Activated T-helper 1 cell treated with anti-CD3 and anti-CD28 coated beads, Interleukin-12 subunit alpha, Interleukin-12 subunit beta, Interleukin-2, Interleukin-4 antibody, amounts not matched to agents 30 ng/mL and 10 ng/mL and 1 ng/mL, durations not matched to agents 14 hours and 24 hours and 36 hours (primary cell): ENCODE results near the gene RNLS. TPM values are rescaled to one million over a fixed set of nuclear protein-coding genes. Genes with fewer than 3 reads are reported as not detected.

Experiments
- DNase-seq: peaks from one replicate; pipeline ENCODE4 v3.0.0; 2021; ENCODE audit warnings: low spot score
- H3K27ac Mint-ChIP-seq: one replicate; pipeline ENCODE4 v1.8.0; 2021; ENCODE audit warnings: mild to moderate bottlenecking, mixed read lengths
- H3K27me3 Mint-ChIP-seq: one replicate; pipeline ENCODE4 v1.8.0; 2022; ENCODE audit warnings: mild to moderate bottlenecking, moderate library complexity, mixed read lengths; ENCODE audit not compliant: insufficient read depth
- H3K36me3 Mint-ChIP-seq: one replicate; pipeline ENCODE4 v1.8.0; 2021; ENCODE audit warnings: low read depth, mixed read lengths
- H3K4me1 Mint-ChIP-seq: one replicate; pipeline ENCODE4 v1.8.0; 2021; ENCODE audit warnings: low read depth, mixed read lengths
- H3K4me3 Mint-ChIP-seq: one replicate; pipeline ENCODE4 v1.8.0; 2021; ENCODE audit warnings: mild to moderate bottlenecking, moderate library complexity, mixed read lengths
- H3K9me3 Mint-ChIP-seq: one replicate; pipeline ENCODE4 v1.8.0; 2021; ENCODE audit warnings: mixed read lengths
- intact Hi-C: fragments of 100-400 bp; cut with micrococcal nuclease; formaldehyde crosslinking; loops from one replicate; pipeline ENCODE4 v1.15.1; 2024
- total RNA-seq: library from RNA; stranded (reverse); gene quantifications from 2 replicates; pipeline ENCODE4 v1.2.3, GENCODE V29; 2022

RNLS gene
- total RNA-seq, 1 donor from 2014 or later = 2.0 TPM

DNA sequence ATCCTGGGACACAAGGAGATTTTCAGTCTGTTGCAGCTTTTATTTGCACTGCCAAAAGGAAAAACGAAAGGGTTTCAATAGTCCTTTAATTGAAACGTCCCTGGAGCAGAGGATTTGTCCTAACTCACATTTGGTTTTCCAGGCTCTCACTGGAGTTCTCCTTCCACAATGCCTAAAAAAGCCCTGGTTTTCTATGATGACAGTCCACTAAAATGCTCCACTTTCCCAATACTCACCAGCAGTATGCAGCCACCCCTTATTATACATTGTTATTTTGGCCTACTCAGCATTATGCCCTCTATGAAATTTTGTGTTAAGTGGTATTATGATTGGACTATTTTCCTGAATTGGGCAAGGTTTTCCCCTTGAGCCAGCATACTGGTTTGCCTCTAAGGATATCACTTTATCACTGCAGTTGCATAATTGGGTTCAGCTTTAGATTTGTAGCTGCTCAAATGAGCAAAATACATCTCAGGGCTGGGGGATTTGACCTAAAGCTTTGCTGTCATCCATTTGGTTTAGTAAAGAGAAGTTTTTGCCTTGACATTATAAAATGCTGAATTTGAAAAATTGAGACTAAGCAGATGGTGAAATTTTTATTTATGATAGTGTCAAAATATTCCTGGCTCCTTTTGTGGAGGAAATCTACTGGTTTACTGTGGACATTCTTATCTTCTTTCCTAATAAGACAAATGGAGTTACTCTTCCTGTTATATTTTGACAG lies 239.2 kb downstream of the RNLS start:
- Mint-ChIP-seq H3K36me3 (peaks cover 2% of the 10 kb centered on the region), H3K27me3 (peaks cover 5% of the 10 kb centered on the region), H3K4me3 (no peak overlapping the region), H3K4me1 (no peaks in the 10 kb centered on the region), H3K9me3 (no peaks in the 10 kb centered on the region), H3K27ac (no peak overlapping the region)
- DNase-seq = no peak
- intact Hi-C loops = no loop called here

DNA sequence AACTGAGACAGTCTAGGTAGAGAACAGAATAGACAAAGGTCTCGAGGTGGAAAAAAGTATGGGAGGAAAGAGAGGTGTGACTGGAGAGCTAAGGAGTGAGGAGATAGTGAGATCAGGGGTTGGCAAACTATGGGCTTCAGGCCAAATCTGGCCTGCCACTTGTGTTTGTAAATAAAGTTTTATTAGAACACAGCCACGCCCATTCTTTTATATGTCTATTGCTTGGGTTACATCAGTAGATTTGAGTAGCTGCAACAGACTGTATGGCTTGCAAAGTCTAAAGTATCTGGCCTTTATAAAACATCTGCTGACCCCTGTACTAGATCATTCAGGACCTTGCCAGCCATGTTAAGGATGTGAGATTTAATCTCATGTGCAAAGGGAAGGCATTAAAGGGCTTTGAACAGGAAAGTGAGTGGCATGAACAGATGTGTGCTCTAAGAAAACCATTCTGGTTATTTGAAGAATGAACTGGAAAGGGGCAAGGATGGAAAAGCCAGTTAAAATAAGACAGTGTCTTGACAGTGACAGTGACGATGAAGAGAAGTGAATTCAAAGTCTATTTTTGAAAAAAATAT lies 240.3 kb downstream of the RNLS start:
- Mint-ChIP-seq H3K27ac (no peak overlapping the region), H3K4me1 (peaks cover 2% of the 10 kb centered on the region), H3K4me3 (no peak overlapping the region), H3K27me3 (peaks cover 5% of the 10 kb centered on the region), H3K9me3 (peaks cover 1% of the 10 kb centered on the region), H3K36me3 (peaks cover 2% of the 10 kb centered on the region)
- intact Hi-C loops = no loop called here
- no peak for DNase-seq

DNA sequence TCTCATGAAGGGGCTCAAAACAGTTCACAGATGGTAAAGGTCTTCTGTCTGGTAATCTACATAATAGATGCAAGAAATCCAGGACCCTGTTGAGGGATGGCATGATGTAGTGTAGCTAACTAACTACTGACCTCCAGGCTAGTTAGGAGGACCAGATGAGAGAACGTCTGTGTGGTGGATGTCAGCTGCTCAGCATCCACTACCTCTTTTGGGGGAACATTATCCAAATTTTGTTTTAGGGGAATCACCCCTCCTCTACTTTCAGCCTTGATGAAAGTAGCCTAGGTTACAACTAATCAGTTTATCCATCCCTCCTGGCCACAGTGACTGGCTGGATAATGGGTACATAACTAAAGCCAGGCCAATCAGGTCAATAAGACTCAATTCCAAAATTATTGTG lies 246.0 kb downstream of the RNLS start:
- peaks cover 5% of the 10 kb centered on the region for H3K36me3 Mint-ChIP-seq
- no peak overlapping the region for H3K27ac Mint-ChIP-seq
- peaks cover 4% of the 10 kb centered on the region for H3K9me3 Mint-ChIP-seq
- intact Hi-C loops = no loop called here
- H3K4me1 Mint-ChIP-seq = peaks cover 15% of the 10 kb centered on the region
- no peak for DNase-seq
- no peaks in the 10 kb centered on the region for H3K27me3 Mint-ChIP-seq
- no peak overlapping the region for H3K4me3 Mint-ChIP-seq

DNA sequence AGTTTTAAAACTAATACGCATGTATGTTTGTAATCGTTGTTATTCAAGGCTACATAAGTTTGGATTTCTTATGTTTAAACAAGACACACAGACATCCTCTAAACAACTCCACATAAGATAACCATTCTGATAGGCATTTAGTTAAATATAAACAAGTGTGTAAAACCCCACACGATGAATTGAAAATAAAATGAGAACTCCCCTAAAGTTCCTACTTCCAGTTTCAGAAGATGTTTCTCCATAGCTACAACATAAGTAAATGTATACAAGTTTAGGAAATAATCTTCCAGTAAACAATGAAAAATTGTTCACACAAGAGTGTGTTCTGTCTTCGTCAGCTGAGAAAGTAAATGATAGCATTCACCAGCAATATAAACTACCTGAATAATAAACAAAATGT lies 246.8 kb downstream of the RNLS start:
- intact Hi-C loops = no loop called here
- peaks cover 19% of the 10 kb centered on the region for H3K4me1 Mint-ChIP-seq
- H3K9me3 Mint-ChIP-seq = peaks cover 7% of the 10 kb centered on the region
- H3K36me3 Mint-ChIP-seq = peaks cover 5% of the 10 kb centered on the region
- no peak overlapping the region for H3K4me3 Mint-ChIP-seq
- peaks cover 3% of the 10 kb centered on the region for H3K27me3 Mint-ChIP-seq
- no peak for DNase-seq
- no peak overlapping the region for H3K27ac Mint-ChIP-seq

DNA sequence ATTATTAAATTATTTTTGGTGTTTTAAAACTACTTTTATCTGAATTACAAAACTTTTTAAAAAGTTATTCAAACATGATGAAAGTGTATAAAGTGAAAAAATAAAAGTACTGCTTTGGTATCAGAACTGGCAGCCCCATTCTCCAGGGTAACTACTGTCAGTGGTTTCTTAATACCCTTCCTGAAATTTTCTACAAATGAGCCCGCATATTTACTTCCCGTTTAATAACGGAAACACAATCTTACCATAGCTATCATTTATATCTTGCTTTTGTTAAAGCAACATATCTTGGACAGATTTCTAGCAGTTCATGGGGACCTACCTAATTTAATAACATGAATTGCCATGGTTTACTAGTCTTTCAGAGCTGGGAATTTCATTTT lies 249.9 kb downstream of the RNLS start:
- Mint-ChIP-seq H3K4me3 (no peak overlapping the region), H3K9me3 (peaks cover 7% of the 10 kb centered on the region), H3K27ac (no peak overlapping the region), H3K4me1 (peaks cover 19% of the 10 kb centered on the region), H3K36me3 (peaks cover 5% of the 10 kb centered on the region), H3K27me3 (peaks cover 6% of the 10 kb centered on the region)
- no peak for DNase-seq
- intact Hi-C loops = no loop called here

DNA sequence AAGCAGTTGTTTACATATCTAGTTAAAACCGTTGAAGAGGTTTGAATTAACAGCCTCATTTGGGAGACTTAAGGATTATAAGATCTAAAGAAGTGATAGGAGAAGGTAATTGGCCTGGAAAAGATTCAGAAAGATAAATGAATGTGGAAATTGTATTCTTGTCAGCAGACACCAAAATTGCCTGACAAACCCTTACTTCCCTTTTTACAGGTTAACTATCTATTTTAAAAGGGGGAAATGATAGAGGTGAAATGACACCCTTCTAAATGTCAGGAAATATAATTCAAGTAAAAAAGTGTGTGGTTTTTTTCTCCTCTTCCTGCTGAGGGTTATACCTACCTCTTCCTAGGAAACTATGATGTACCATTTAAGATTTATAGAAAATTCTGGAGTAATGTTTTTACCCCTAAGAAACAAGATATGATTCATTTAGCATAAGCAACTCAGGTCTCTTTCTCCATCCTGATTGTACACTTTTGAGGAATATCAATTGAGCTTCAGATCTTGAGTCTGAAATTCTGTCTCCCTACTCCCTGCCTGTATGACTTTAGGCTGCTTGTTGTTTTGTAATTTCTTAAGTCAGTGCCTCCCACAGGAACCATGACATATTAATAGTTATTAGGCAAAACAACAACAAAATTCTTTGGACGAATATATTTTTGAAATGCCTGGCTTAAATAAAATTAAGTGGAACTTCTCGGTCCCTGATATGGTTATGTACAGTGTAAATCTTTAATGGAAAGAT lies 250.4 kb downstream of the RNLS start:
- H3K27ac Mint-ChIP-seq = no peak overlapping the region
- no peak overlapping the region for H3K4me3 Mint-ChIP-seq
- DNase-seq = no peak
- H3K27me3 Mint-ChIP-seq = peaks cover 6% of the 10 kb centered on the region
- intact Hi-C loops = no loop called here
- peaks cover 4% of the 10 kb centered on the region for H3K9me3 Mint-ChIP-seq
- peaks cover 15% of the 10 kb centered on the region for H3K4me1 Mint-ChIP-seq
- peaks cover 5% of the 10 kb centered on the region for H3K36me3 Mint-ChIP-seq

DNA sequence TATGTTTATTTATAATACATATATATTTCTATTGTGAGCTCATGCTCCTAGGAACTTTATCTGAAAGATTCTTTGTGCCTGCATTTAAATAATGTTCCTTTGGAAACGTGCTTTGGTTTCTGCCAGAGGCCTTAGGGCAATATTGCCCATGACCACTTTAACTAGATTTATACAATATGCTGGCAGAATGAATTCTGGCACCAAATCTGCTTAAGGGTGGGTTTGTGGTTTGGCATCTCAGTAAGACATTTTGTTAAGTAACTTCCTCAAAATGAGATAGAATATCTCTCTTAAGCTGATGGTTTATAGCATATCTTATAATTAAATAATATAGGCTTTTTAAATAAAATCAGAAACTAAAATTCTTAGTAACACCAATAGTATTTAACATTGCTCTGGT lies 252.9 kb downstream of the RNLS start:
- H3K9me3 Mint-ChIP-seq = peaks cover 10% of the 10 kb centered on the region
- no peak overlapping the region for H3K27ac Mint-ChIP-seq
- intact Hi-C loops = no loop called here
- no peaks in the 10 kb centered on the region for H3K36me3 Mint-ChIP-seq
- no peak for DNase-seq
- peaks cover 13% of the 10 kb centered on the region for H3K4me1 Mint-ChIP-seq
- H3K27me3 Mint-ChIP-seq = peaks cover 7% of the 10 kb centered on the region
- no peak overlapping the region for H3K4me3 Mint-ChIP-seq

DNA sequence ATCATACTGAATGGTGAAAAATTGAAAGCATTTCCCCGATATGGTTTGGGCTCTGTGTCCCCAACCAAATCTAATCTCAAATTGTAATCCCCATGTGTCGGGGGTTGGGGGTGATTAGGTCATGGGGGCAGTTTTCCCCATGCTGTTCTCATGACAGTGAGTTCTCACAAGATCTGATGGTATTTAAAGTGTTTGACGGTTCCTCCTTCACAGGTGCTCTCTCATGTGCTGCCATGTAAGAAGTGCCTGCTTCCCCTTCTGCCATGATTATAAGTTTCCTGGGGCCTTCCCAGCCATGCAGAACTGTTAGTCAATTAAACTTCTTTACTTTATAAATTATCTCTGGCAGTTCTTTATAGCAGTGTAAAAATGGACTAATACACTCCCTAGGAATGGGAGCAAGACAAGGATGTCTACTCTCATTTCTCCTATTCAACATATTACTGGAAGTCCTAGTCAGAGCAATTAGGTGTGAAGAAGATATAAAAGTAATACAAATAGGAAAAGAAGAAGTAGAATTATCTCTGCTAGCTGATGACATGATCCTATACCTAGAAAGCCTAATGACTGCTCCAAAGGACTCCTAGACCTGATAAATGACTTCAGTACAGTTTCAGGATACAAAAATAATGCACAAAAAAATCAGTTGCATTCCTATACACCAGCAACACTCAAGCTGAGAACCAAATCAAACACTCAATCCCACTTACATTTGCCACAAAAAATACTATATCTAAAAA lies 260.6 kb downstream of the RNLS start:
- DNase-seq = no peak
- Mint-ChIP-seq H3K36me3 (peaks cover 20% of the 10 kb centered on the region), H3K4me3 (no peak overlapping the region), H3K4me1 (no peaks in the 10 kb centered on the region), H3K27ac (no peak overlapping the region), H3K27me3 (peaks cover 3% of the 10 kb centered on the region), H3K9me3 (peaks cover 54% of the 10 kb centered on the region)
- intact Hi-C loops = no loop called here

DNA sequence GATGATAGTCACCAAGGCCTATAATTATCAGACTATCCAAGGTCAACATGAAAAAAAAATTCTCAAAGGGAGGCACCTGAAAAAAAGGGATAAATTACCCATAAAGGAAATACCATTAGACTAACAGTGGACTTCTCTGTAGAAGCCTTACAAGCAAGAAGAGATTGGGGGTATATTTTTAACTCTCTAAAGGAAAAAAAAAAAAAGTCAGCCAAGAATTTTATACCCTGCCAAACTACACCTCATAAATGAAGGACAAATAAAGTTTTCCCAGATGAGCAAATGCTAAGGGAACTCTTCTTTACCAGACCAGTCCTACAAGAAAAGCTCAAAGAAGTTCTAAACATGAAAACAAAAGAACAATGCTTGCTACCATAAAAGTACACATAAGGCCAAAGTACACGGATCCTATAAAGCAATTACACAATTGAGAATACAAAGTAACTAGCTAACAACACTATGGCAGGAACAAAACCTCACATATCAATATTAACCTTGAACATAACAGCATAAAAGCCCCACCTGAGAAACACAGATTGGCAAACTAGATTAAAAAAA lies 263.1 kb downstream of the RNLS start:
- H3K27ac Mint-ChIP-seq = no peak overlapping the region

DNA sequence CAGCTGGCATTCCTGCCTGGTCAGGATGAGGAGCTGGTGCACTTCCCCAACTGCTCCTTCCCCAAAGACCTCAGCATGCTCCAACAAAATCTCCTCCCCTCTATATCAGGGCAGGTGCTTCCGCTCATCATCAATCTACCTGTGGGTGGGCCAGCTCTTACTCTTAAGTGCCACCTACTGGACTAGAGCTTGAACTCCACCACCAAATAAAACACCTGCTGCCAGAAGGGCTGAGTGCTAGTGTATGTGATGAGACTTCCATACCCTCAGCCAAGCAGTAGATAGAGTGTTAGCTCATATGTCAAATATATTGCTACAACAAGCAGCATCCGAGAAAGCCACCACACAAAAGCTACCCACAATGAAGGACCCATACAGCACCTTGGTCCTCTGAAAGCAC lies 264.3 kb downstream of the RNLS start:
- Mint-ChIP-seq H3K36me3 (peaks cover 21% of the 10 kb centered on the region), H3K27me3 (peaks cover 4% of the 10 kb centered on the region), H3K4me1 (peaks cover 3% of the 10 kb centered on the region), H3K9me3 (peaks cover 48% of the 10 kb centered on the region), H3K27ac (no peak overlapping the region), H3K4me3 (no peak overlapping the region)
- intact Hi-C loops = loop anchor here (5.0 kb wide), 1 partner anchor 457 kb away; the partner anchor contains the start of genes KLLN and PTEN
- no peak for DNase-seq

More for the DNA sequence above, 263.1 kb downstream of the RNLS start:
- H3K27me3 Mint-ChIP-seq = peaks cover 3% of the 10 kb centered on the region
- H3K4me1 Mint-ChIP-seq = no peaks in the 10 kb centered on the region
- H3K9me3 Mint-ChIP-seq = peaks cover 52% of the 10 kb centered on the region
- H3K36me3 Mint-ChIP-seq = peaks cover 23% of the 10 kb centered on the region
- DNase-seq = no peak
- no peak overlapping the region for H3K4me3 Mint-ChIP-seq
- intact Hi-C loops = loop anchor here (5.0 kb wide), 1 partner anchor 458 kb away; the partner anchor contains the start of genes KLLN and PTEN

DNA sequence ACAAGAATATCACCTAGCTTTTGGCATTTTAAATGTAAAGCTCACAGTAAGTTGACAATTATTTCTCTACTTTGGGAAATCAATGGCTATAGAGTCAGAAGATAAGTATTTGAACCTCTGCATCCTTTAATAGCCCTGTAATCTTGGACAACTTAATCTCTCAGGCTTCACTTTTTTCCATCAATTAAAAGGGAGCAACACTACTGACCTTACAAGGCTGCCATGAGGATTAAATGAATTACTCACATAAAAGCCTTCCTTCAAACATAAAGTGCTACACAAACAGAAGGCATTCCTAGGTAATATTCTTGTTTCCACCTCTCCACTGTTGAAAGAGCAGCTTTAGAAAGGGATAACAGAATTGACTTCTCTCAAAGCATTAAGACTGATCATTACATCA lies 266.0 kb downstream of the RNLS start:
- intact Hi-C loops = loop anchor here (5.0 kb wide), 1 partner anchor 455 kb away; the partner anchor contains the start of genes KLLN and PTEN
- no peak for DNase-seq
- Mint-ChIP-seq H3K27ac (no peak overlapping the region), H3K9me3 (peaks cover 38% of the 10 kb centered on the region), H3K4me3 (no peak overlapping the region), H3K4me1 (peaks cover 7% of the 10 kb centered on the region), H3K27me3 (peaks cover 7% of the 10 kb centered on the region), H3K36me3 (peaks cover 23% of the 10 kb centered on the region)

DNA sequence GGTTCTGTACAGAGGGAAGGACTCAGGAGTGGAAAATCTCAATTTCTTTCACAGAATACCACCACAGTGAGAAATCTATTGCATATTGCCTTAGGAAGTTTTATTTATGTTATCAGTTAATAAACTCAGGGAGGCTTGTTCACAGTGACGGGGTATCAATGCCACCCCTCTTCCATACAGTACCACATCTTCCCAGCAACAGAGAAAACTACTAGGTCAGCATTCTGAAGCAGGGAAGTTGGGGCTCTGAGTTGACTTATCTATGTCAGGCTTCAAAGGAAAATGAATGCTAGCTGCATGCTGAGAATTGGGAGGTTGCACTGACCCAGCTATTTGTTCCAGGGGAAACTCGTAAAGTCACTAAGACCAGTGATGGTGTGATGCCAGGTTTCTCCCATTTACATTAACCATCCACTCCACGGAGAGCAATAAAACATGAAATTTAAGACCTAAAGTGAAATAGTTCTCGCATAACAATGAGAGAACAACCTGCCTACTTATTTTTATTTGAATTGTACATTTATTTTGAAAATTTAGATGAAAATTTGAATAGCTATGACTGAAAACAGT lies 266.7 kb downstream of the RNLS start:
- intact Hi-C loops = loop anchor here (5.0 kb wide), 1 partner anchor 454 kb away; the partner anchor contains the start of genes KLLN and PTEN
- H3K9me3 Mint-ChIP-seq = peaks cover 33% of the 10 kb centered on the region
- peaks cover 6% of the 10 kb centered on the region for H3K27me3 Mint-ChIP-seq
- H3K4me1 Mint-ChIP-seq = peaks cover 12% of the 10 kb centered on the region
- H3K4me3 Mint-ChIP-seq = no peak overlapping the region
- no peak overlapping the region for H3K27ac Mint-ChIP-seq
- no peak for DNase-seq
- peaks cover 22% of the 10 kb centered on the region for H3K36me3 Mint-ChIP-seq
